ENCODE measurements around the gene ARHGEF1. TPM values are rescaled to one million over a fixed set of nuclear protein-coding genes. Genes with fewer than 3 reads are reported as not detected.

The ARHGEF1 gene
- total RNA-seq, 3 donors from 2014 or later (not counting 1 experiment from before 2014, with no cell fraction given): 1,177 to 1,409 (median 1,354) TPM

DNA sequence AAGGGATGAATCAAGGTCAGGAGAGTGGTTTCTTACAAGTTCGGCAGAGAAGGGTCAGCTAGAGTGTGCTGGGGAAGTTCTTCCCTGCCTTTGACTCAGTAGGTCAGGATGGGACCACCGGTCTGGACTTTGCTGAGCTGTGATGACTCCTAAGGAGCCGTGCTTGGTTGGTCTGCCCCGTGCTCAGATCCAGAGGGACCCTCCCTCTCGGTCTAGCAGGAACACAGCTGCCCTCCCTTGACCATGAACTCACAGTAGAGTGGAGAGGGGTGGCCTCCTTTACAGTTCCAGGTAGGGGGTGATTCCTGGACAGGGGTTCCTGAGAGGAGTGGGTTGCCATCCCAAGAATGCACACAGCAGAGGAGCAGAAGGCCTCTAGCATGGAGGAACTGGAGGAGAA is 18.6 kb upstream of the ARHGEF1 start:
- H3K4me3 Mint-ChIP-seq: no peak overlapping the region
- H3K36me3 Mint-ChIP-seq: no peaks in the 10 kb centered on the region
- intact Hi-C loops (cut with micrococcal nuclease): no loop called here
- peak overlapping the region; percentile 17 to 34 for H3K27ac Mint-ChIP-seq
- no peak overlapping the region for H3K27ac ChIP-seq (ENCODE audit: low read length)
- no peaks in the 10 kb centered on the region for H3K9me3 Mint-ChIP-seq
- H3K27me3 ChIP-seq (ENCODE audit: control insufficient read depth, insufficient read depth, low read length): no peaks in the 10 kb centered on the region
- no peaks in the 10 kb centered on the region for H3K9me3 ChIP-seq (ENCODE audit: control insufficient read depth, insufficient read depth, low read length)
- peaks cover 67% of the 10 kb centered on the region for H3K4me1 ChIP-seq (ENCODE audit: control insufficient read depth, insufficient read depth, low read length)
- peaks cover 41 to 63% of the 10 kb centered on the region in 2 donors for H3K4me1 Mint-ChIP-seq
- no peaks in the 10 kb centered on the region for H3K27me3 Mint-ChIP-seq (ENCODE audit: low read depth in 2 of 2)
- ATAC-seq: no peak
- TF ChIP-seq, protein P1, sequence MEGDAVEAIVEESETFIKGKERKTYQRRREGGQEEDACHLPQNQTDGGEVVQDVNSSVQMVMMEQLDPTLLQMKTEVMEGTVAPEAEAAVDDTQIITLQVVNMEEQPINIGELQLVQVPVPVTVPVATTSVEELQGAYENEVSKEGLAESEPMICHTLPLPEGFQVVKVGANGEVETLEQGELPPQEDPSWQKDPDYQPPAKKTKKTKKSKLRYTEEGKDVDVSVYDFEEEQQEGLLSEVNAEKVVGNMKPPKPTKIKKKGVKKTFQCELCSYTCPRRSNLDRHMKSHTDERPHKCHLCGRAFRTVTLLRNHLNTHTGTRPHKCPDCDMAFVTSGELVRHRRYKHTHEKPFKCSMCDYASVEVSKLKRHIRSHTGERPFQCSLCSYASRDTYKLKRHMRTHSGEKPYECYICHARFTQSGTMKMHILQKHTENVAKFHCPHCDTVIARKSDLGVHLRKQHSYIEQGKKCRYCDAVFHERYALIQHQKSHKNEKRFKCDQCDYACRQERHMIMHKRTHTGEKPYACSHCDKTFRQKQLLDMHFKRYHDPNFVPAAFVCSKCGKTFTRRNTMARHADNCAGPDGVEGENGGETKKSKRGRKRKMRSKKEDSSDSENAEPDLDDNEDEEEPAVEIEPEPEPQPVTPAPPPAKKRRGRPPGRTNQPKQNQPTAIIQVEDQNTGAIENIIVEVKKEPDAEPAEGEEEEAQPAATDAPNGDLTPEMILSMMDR (IDR thresholded peaks at IDR 0.05): no peak
- DNase-seq: no peak
- H3K36me3 ChIP-seq (ENCODE audit: control insufficient read depth, insufficient read depth, low read length): peaks cover 65% of the 10 kb centered on the region
- WGBS (ENCODE audit: insufficient coverage): 92% methylated on average over 5 of the region's 5 CpGs
- no peak overlapping the region for H3K4me3 ChIP-seq (ENCODE audit: low read length)

DNA sequence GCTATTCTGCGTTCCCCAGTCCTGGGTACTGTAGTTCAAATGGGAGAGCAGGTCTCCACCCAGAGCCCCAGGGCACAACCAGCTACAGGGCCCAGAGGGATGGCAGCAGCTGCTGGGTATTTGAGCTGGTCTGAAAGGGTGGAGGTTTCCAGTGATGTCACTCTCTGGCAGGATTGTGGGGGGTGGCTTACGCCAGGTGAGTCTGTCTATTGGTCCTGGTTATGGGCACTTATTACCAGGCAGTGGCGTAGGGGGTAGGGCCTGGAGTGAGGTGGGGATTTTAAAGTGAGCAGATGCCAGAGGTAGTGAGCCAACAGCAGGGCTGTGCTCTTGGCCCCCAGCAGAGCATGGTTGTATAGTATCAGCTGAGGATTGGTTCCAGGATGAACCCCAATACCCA is 16.7 kb upstream of the ARHGEF1 start:
- Mint-ChIP-seq H3K9me3 (no peaks in the 10 kb centered on the region), H3K27ac (peak overlapping the region; percentile 31 to 36), H3K27me3 (ENCODE audit: low read depth in 2 of 2) (no peaks in the 10 kb centered on the region), H3K4me1 (peaks cover 35 to 57% of the 10 kb centered on the region in 2 donors), H3K4me3 (no peak overlapping the region), H3K36me3 (no peaks in the 10 kb centered on the region)
- Histone ChIP-seq H3K4me1 (ENCODE audit: control insufficient read depth, insufficient read depth, low read length) (peaks cover 76% of the 10 kb centered on the region), H3K27me3 (ENCODE audit: control insufficient read depth, insufficient read depth, low read length) (no peaks in the 10 kb centered on the region), H3K36me3 (ENCODE audit: control insufficient read depth, insufficient read depth, low read length) (peaks cover 72% of the 10 kb centered on the region), H3K27ac (ENCODE audit: low read length) (no peak overlapping the region), H3K4me3 (ENCODE audit: low read length) (no peak overlapping the region), H3K9me3 (ENCODE audit: control insufficient read depth, insufficient read depth, low read length) (no peaks in the 10 kb centered on the region)
- TF ChIP-seq, protein P1 (IDR thresholded peaks at IDR 0.05): no peak
- ATAC-seq: no peak
- DNase-seq: no peak
- intact Hi-C loops (cut with micrococcal nuclease): no loop called here
- 91% methylated on average over 3 of the region's 3 CpGs for WGBS (ENCODE audit: insufficient coverage)

DNA sequence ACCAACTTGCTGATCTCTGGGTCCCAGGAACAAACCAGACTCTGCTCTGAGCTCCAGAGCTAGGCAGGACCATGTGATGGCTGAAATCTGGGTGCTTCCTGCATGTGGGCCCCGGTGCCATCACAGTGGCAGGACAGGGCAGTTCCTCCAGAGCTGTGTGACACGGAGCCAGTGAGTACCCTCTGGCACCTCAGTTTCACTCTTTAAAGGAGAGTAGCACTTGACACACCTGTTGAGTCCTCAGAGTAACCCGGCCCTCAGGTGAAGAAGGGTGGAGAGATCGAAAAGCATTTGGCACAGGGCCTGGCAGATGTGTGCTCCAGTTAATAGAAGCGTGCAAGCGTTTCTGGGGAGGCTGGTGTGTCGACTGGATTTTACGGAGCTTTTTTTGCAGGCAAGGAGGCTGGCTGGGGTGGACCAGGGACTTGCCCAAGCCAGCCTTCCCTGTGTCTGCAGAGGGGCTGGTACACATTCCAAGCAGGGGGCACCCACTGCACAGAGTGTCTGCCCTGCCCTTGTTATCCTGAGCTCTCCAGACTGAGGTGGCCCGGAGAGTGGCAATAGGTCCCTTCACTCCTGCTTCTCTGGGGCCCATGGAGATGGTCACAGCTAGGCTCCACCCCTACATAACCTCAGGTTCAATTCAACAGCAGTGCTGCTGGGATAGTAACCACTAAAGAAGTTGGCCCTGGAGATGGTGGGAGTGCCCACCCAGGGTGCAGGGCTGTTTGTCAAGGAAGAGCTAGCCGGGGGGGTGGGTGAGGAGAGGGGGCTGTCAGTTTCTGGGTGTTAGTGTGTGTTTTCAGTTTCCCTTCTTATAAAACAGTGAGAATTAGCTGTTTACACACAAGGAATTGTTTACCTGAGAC is 14.6 kb upstream of the ARHGEF1 start:
- ATAC-seq (no peak), DNase-seq (no peak)
- peaks cover 36 to 57% of the 10 kb centered on the region in 2 donors for H3K4me1 Mint-ChIP-seq
- no peak overlapping the region for H3K4me3 Mint-ChIP-seq
- peaks cover 53% of the 10 kb centered on the region for H3K36me3 ChIP-seq (ENCODE audit: control insufficient read depth, insufficient read depth, low read length)
- H3K4me1 ChIP-seq (ENCODE audit: control insufficient read depth, insufficient read depth, low read length): peaks cover 76% of the 10 kb centered on the region
- peak overlapping the region; percentile 11 for H3K27ac ChIP-seq (ENCODE audit: low read length)
- H3K27ac Mint-ChIP-seq: peak overlapping the region; percentile 51 to 52
- no peaks in the 10 kb centered on the region for H3K36me3 Mint-ChIP-seq
- no peaks in the 10 kb centered on the region for H3K27me3 ChIP-seq (ENCODE audit: control insufficient read depth, insufficient read depth, low read length)
- no peaks in the 10 kb centered on the region for H3K9me3 ChIP-seq (ENCODE audit: control insufficient read depth, insufficient read depth, low read length)
- intact Hi-C loops (cut with micrococcal nuclease): no loop called here
- no peaks in the 10 kb centered on the region for H3K9me3 Mint-ChIP-seq
- 87% methylated on average over 10 of the region's 10 CpGs for WGBS (ENCODE audit: insufficient coverage)
- no peaks in the 10 kb centered on the region for H3K27me3 Mint-ChIP-seq (ENCODE audit: low read depth in 2 of 2)
- H3K4me3 ChIP-seq (ENCODE audit: low read length): no peak overlapping the region
- TF ChIP-seq, protein P1 (IDR thresholded peaks at IDR 0.05): no peak

Data from natural killer cell (primary cell).